Body of pancreas (tissue), 4 donors: Measurements from ENCODE around the gene C1orf87.

Experiments used
- POLR2A ChIP-seq, 3 donors: fragments of 450-650 bp; IDR thresholded peaks; one replicate each; pipeline ENCODE4 v1.6.1; 2016; ENCODE audit warnings: antibody characterized with exemption in 3 of 3, mild to moderate bottlenecking in 2 of 3
- TF ChIP-seq, protein P1 (sequence below), 7 experiments: fragments of 450-650 bp in 4 of 7; fragments of 200-600 bp in 3 of 7; sonication (generic) in 3 of 7; IDR thresholded peaks; one replicate each; pipeline ENCODE4 v1.5.1; 2016 to 2019; ENCODE audit warnings: antibody characterized with exemption in 7 of 7

GRCh38 chr1:60069691-60070090 is 3.9 kb downstream of the C1orf87 start:
- TF ChIP-seq, protein P1, sequence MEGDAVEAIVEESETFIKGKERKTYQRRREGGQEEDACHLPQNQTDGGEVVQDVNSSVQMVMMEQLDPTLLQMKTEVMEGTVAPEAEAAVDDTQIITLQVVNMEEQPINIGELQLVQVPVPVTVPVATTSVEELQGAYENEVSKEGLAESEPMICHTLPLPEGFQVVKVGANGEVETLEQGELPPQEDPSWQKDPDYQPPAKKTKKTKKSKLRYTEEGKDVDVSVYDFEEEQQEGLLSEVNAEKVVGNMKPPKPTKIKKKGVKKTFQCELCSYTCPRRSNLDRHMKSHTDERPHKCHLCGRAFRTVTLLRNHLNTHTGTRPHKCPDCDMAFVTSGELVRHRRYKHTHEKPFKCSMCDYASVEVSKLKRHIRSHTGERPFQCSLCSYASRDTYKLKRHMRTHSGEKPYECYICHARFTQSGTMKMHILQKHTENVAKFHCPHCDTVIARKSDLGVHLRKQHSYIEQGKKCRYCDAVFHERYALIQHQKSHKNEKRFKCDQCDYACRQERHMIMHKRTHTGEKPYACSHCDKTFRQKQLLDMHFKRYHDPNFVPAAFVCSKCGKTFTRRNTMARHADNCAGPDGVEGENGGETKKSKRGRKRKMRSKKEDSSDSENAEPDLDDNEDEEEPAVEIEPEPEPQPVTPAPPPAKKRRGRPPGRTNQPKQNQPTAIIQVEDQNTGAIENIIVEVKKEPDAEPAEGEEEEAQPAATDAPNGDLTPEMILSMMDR (IDR thresholded peaks at IDR 0.05): no peak
- TF ChIP-seq POLR2A (IDR thresholded peaks at IDR 0.05): no peak
